GM23248 (cell line): ENCODE data around the gene SLC35G3.

Experiments used
- EZH2 ChIP-seq: fragments of 200-600 bp; sonication (generic); IDR thresholded peaks from 2 replicates; pipeline ENCODE4 v1.6.1; 2018; ENCODE audit warnings: antibody characterized with exemption, mild to moderate bottlenecking; ENCODE audit not compliant: insufficient read depth, poor library complexity, severe bottlenecking
- EZH2phosphoT487 ChIP-seq: fragments of 200-600 bp; sonication (generic); IDR thresholded peaks from 2 replicates; pipeline ENCODE4 v1.6.1; 2018; ENCODE audit warnings: antibody characterized with exemption, moderate library complexity, mild to moderate bottlenecking, low read depth; ENCODE audit not compliant: insufficient read depth

DNA sequence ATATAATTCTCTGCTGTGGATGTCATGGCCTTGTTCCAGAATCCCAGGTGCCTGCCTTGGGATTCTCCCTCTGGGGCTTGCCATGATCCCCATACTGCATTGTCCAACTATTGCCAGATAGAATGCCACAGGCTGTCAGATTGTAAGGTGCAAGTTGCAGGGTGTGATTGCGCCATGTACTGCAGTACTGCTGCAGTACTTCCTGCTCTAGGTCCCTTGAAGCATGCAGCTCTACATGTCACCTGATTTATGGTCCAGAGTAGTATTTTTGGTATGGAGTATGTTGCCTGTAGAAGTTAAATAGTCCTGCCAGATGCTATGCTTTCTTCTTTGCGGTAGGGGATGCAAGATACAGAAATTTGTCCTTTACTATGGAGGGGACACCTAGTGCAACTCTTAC lies 41.7 kb upstream of the SLC35G3 start:
- TF ChIP-seq EZH2phosphoT487 (no peak), EZH2 (no peak)
